GM23338 (cell line): ENCODE measurements around the gene CD59. TPM values are rescaled to one million over a fixed set of nuclear protein-coding genes. Genes with fewer than 3 reads are reported as not detected.
A peak's percentile ranks its signal among the peaks of the same experiment; 100 is the strongest.

Experiments
- ATAC-seq: fragments of 200-7000 bp; cut with Tn5 transposase; 3 replicates; pipeline ENCODE4 v1.9.1; 2020
- DNase-seq: peaks from one replicate; pipeline ENCODE4 v3.0.0-alpha.2; 2015; ENCODE audit warnings: low spot score
- H2AFZ ChIP-seq: fragments of 200-600 bp; sonication (generic); 2 replicates; pipeline ENCODE4 v1.8.0; 2016; ENCODE audit warnings: antibody characterized with exemption, mild to moderate bottlenecking, moderate library complexity
- H3F3A ChIP-seq: fragments of 200-600 bp; sonication (generic); replicated peaks from 2 replicates; pipeline ENCODE4 v1.8.0; 2017; ENCODE audit warnings: antibody characterized with exemption, mixed run types, low read depth
- H3K27ac ChIP-seq: fragments of 200-600 bp; sonication (generic); 2 replicates; pipeline ENCODE4 v1.6.1; 2016; ENCODE audit warnings: low read depth
- H3K27me3 ChIP-seq: fragments of 200-600 bp; sonication (generic); 2 replicates; pipeline ENCODE4 v1.8.0; 2016; ENCODE audit warnings: mild to moderate bottlenecking, mixed run types, moderate library complexity; ENCODE audit not compliant: insufficient read depth
- H3K36me3 ChIP-seq: fragments of 200-600 bp; sonication (generic); 2 replicates; pipeline ENCODE4 v1.8.0; 2016; ENCODE audit warnings: mild to moderate bottlenecking; ENCODE audit not compliant: insufficient read depth
- H3K4me1 ChIP-seq: fragments of 200-600 bp; sonication (generic); 2 replicates; pipeline ENCODE4 v1.8.0; 2016; ENCODE audit warnings: mild to moderate bottlenecking, moderate library complexity; ENCODE audit not compliant: insufficient read depth
- H3K4me2 ChIP-seq: fragments of 200-600 bp; sonication (generic); 2 replicates; pipeline ENCODE4 v1.7.1; 2017; ENCODE audit warnings: mixed run types
- H3K4me3 ChIP-seq: fragments of 200-600 bp; sonication (generic); 2 replicates; pipeline ENCODE4 v1.6.1; 2016; ENCODE audit warnings: mixed run types
- H3K79me2 ChIP-seq: fragments of 200-600 bp; sonication (generic); replicated peaks from 2 replicates; pipeline ENCODE4 v1.8.0; 2017; ENCODE audit warnings: mild to moderate bottlenecking; ENCODE audit not compliant: insufficient read depth
- H3K9me2 ChIP-seq: fragments of 200-600 bp; sonication (generic); 2 replicates; pipeline ENCODE4 v1.8.0; 2017; ENCODE audit not compliant: insufficient read depth
- H4K20me1 ChIP-seq: fragments of 200-600 bp; sonication (generic); replicated peaks from 2 replicates; pipeline ENCODE4 v1.8.0; 2017; ENCODE audit warnings: mild to moderate bottlenecking; ENCODE audit not compliant: insufficient read depth
- H3K27ac Mint-ChIP-seq: 2 replicates; pipeline ENCODE4 v1.8.0; 2020; ENCODE audit warnings: inconsistent platforms, mild to moderate bottlenecking, moderate library complexity, mixed read lengths
- H3K27me3 Mint-ChIP-seq: 3 replicates; pipeline ENCODE4 v1.8.0; 2022; ENCODE audit warnings: low read depth, mild to moderate bottlenecking, moderate library complexity, mixed read lengths, inconsistent platforms; ENCODE audit not compliant: insufficient read depth, poor library complexity
- H3K36me3 Mint-ChIP-seq: 3 replicates; pipeline ENCODE4 v1.8.0; 2021; ENCODE audit warnings: low read depth, mild to moderate bottlenecking, inconsistent platforms, moderate library complexity, mixed read lengths
- H3K4me1 Mint-ChIP-seq: 3 replicates; pipeline ENCODE4 v1.8.0; 2020; ENCODE audit warnings: mild to moderate bottlenecking, inconsistent platforms, mixed read lengths
- H3K4me3 Mint-ChIP-seq: 3 replicates; pipeline ENCODE4 v1.8.0; 2021; ENCODE audit warnings: moderate library complexity, mild to moderate bottlenecking, inconsistent platforms, mixed read lengths
- H3K9me3 Mint-ChIP-seq: 3 replicates; pipeline ENCODE4 v1.8.0; 2020; ENCODE audit warnings: moderate library complexity, mild to moderate bottlenecking, inconsistent platforms, mixed read lengths
- CREB1 ChIP-seq: fragments of 250-450 bp; sonication (Bioruptor Pico); IDR thresholded peaks from 2 replicates; pipeline ENCODE4 v1.5.0; 2020; ENCODE audit warnings: low read depth, mild to moderate bottlenecking, moderate library complexity
- EZH2 ChIP-seq: fragments of 200-600 bp; sonication (generic); IDR thresholded peaks from one replicate; pipeline ENCODE4 v1.8.0; 2017; ENCODE audit warnings: antibody characterized with exemption, mild to moderate bottlenecking, low read depth; ENCODE audit not compliant: unreplicated experiment
- EZH2phosphoT487 ChIP-seq: fragments of 200-600 bp; sonication (generic); IDR thresholded peaks from one replicate; pipeline ENCODE4 v1.8.1; 2018; ENCODE audit warnings: antibody characterized with exemption; ENCODE audit not compliant: unreplicated experiment
- JUNB ChIP-seq: IDR thresholded peaks from one replicate; pipeline ENCODE4 v1.6.1; 2016; ENCODE audit warnings: antibody characterized with exemption; ENCODE audit not compliant: unreplicated experiment
- NANOG ChIP-seq: IDR thresholded peaks from 2 replicates; pipeline ENCODE4 v1.6.1; 2016; ENCODE audit warnings: antibody characterized with exemption, borderline replicate concordance
- POLR2AphosphoS5 ChIP-seq: IDR thresholded peaks from 2 replicates; pipeline ENCODE4 v1.6.1; 2016; ENCODE audit warnings: antibody characterized with exemption, low read depth
- STAT1 ChIP-seq: IDR thresholded peaks from one replicate; pipeline ENCODE4 v1.6.1; 2016; ENCODE audit warnings: antibody characterized with exemption; ENCODE audit not compliant: unreplicated experiment
- ZNF114 ChIP-seq: fragments of 250-450 bp; sonication (Bioruptor Pico); IDR thresholded peaks from 2 replicates; pipeline ENCODE4 v1.5.0; 2020; ENCODE audit warnings: mild to moderate bottlenecking, moderate library complexity
- ZNF331 ChIP-seq: fragments of 250-450 bp; sonication (Bioruptor Pico); IDR thresholded peaks from 2 replicates; pipeline ENCODE4 v1.5.0; 2020; ENCODE audit warnings: low read depth, mild to moderate bottlenecking, moderate library complexity
- polyA plus RNA-seq: library from polyadenylated mRNA; unstranded; fragments of >200 nt; fragmentation: Nextera tagmentation; extraction: Ambion mirVana; gene quantifications from 2 replicates; pipeline ENCODE4 v1.2.1, GENCODE V29; 2016
- total RNA-seq: library from RNA; depleted of rRNA; stranded (reverse); fragments of >200 nt; shearing (Covaris generic); gene quantifications from 2 replicates; pipeline ENCODE4 v1.2.3, GENCODE V29; 2014
- TF ChIP-seq, protein P1 (sequence below): IDR thresholded peaks from one replicate; pipeline ENCODE4 v1.6.1; 2018; ENCODE audit warnings: antibody characterized with exemption; ENCODE audit not compliant: unreplicated experiment
- TF ChIP-seq, protein P2 (sequence below), 2 experiments: fragments of 200-600 bp in 1 of 2; sonication (generic) in 1 of 2; conservative IDR thresholded peaks; 2 replicates each; pipeline versions ENCODE4 v1.5.1 to v1.6.1; 2016 to 2017; ENCODE audit warnings: antibody characterized with exemption in 2 of 2, low read depth in 2 of 2, mild to moderate bottlenecking in 2 of 2, moderate library complexity in 1 of 2
- TF ChIP-seq, protein P3 (sequence below): fragments of 250-450 bp; sonication (Bioruptor Pico); IDR thresholded peaks from 2 replicates; pipeline ENCODE4 v1.5.0; 2020; ENCODE audit warnings: mild to moderate bottlenecking, moderate library complexity
- TF ChIP-seq, protein P4 (sequence below): IDR thresholded peaks from 2 replicates; pipeline ENCODE4 v1.6.1; 2016; ENCODE audit warnings: antibody characterized with exemption

Gene CD59
- total and polyA plus RNA-seq, 2 experiments from 2014 or later: 41.5 to 86.6 TPM

DNA sequence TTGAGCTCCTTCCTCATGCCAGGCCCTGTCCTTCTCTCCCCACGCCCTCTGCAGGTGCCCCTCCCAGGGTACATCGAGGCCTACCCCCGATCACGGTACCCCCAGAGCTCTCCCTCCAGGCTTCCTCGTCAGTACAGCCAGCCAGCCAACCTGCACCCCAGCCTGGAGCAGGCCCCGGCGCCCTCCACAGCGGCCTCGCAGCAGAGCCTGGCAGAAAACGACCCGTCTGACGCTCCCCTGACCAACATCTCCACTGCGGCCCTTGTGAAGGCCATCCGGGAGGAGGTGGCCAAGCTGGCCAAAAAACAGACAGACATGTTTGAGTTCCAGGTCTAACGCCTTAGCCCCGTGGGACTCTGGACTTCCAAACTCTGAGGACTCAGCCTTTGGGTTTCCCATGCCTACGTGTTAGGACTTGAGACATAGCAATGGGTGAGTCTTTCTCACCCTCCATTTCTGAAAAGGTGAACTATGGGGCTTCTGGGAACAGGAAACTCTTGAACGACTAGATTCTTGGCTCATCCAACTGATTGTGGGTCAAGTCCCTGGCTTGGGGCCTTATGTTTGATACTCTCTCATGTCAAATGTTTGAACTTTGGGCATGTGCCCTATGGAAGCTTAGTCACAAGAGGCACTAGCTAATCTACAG is 68.3 kb downstream of the CD59 start:
- Histone ChIP-seq H3F3A (peaks cover 3% of the 10 kb centered on the region; the same call in 1 of the 2 replicates), H3K27ac (peak overlapping the region; percentile 53), H2AFZ (peak overlapping the region; percentile 63; the same call in 1 of the 2 replicates), H3K36me3 (0 out of 2 replicates have a peak, but pooled peaks cover 3% of the 10 kb centered on the region), H3K9me2 (peaks cover 33% of the 10 kb centered on the region), H3K27me3 (no peaks in the 10 kb centered on the region), H3K4me2 (peak overlapping the region; percentile 21), H3K4me1 (peaks cover 23% of the 10 kb centered on the region), H3K79me2 (no peaks in the 10 kb centered on the region), H4K20me1 (no peaks in the 10 kb centered on the region), H3K4me3 (no peak overlapping the region)
- Mint-ChIP-seq H3K4me1 (peaks cover 34% of the 10 kb centered on the region), H3K36me3 (peaks cover 21% of the 10 kb centered on the region), H3K27ac (peak overlapping the region; percentile 6), H3K27me3 (peaks cover 4% of the 10 kb centered on the region), H3K4me3 (no peak overlapping the region), H3K9me3 (peaks cover 13% of the 10 kb centered on the region)
- no peak for DNase-seq
- no peak for TF ChIP-seq POLR2AphosphoS5
- TF ChIP-seq CREB1 (CRISPR knock-in tag): no peak
- TF ChIP-seq JUNB: no peak
- TF ChIP-seq, protein P1, sequence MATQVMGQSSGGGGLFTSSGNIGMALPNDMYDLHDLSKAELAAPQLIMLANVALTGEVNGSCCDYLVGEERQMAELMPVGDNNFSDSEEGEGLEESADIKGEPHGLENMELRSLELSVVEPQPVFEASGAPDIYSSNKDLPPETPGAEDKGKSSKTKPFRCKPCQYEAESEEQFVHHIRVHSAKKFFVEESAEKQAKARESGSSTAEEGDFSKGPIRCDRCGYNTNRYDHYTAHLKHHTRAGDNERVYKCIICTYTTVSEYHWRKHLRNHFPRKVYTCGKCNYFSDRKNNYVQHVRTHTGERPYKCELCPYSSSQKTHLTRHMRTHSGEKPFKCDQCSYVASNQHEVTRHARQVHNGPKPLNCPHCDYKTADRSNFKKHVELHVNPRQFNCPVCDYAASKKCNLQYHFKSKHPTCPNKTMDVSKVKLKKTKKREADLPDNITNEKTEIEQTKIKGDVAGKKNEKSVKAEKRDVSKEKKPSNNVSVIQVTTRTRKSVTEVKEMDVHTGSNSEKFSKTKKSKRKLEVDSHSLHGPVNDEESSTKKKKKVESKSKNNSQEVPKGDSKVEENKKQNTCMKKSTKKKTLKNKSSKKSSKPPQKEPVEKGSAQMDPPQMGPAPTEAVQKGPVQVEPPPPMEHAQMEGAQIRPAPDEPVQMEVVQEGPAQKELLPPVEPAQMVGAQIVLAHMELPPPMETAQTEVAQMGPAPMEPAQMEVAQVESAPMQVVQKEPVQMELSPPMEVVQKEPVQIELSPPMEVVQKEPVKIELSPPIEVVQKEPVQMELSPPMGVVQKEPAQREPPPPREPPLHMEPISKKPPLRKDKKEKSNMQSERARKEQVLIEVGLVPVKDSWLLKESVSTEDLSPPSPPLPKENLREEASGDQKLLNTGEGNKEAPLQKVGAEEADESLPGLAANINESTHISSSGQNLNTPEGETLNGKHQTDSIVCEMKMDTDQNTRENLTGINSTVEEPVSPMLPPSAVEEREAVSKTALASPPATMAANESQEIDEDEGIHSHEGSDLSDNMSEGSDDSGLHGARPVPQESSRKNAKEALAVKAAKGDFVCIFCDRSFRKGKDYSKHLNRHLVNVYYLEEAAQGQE: no peak
- TF ChIP-seq, protein P2, sequence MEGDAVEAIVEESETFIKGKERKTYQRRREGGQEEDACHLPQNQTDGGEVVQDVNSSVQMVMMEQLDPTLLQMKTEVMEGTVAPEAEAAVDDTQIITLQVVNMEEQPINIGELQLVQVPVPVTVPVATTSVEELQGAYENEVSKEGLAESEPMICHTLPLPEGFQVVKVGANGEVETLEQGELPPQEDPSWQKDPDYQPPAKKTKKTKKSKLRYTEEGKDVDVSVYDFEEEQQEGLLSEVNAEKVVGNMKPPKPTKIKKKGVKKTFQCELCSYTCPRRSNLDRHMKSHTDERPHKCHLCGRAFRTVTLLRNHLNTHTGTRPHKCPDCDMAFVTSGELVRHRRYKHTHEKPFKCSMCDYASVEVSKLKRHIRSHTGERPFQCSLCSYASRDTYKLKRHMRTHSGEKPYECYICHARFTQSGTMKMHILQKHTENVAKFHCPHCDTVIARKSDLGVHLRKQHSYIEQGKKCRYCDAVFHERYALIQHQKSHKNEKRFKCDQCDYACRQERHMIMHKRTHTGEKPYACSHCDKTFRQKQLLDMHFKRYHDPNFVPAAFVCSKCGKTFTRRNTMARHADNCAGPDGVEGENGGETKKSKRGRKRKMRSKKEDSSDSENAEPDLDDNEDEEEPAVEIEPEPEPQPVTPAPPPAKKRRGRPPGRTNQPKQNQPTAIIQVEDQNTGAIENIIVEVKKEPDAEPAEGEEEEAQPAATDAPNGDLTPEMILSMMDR (conservative IDR thresholded peaks at IDR 0.05; ENCODE audit: low read depth in 2 of 2): no peak
- no peak for TF ChIP-seq ZNF331
- no peak for TF ChIP-seq STAT1
- TF ChIP-seq, protein P3, sequence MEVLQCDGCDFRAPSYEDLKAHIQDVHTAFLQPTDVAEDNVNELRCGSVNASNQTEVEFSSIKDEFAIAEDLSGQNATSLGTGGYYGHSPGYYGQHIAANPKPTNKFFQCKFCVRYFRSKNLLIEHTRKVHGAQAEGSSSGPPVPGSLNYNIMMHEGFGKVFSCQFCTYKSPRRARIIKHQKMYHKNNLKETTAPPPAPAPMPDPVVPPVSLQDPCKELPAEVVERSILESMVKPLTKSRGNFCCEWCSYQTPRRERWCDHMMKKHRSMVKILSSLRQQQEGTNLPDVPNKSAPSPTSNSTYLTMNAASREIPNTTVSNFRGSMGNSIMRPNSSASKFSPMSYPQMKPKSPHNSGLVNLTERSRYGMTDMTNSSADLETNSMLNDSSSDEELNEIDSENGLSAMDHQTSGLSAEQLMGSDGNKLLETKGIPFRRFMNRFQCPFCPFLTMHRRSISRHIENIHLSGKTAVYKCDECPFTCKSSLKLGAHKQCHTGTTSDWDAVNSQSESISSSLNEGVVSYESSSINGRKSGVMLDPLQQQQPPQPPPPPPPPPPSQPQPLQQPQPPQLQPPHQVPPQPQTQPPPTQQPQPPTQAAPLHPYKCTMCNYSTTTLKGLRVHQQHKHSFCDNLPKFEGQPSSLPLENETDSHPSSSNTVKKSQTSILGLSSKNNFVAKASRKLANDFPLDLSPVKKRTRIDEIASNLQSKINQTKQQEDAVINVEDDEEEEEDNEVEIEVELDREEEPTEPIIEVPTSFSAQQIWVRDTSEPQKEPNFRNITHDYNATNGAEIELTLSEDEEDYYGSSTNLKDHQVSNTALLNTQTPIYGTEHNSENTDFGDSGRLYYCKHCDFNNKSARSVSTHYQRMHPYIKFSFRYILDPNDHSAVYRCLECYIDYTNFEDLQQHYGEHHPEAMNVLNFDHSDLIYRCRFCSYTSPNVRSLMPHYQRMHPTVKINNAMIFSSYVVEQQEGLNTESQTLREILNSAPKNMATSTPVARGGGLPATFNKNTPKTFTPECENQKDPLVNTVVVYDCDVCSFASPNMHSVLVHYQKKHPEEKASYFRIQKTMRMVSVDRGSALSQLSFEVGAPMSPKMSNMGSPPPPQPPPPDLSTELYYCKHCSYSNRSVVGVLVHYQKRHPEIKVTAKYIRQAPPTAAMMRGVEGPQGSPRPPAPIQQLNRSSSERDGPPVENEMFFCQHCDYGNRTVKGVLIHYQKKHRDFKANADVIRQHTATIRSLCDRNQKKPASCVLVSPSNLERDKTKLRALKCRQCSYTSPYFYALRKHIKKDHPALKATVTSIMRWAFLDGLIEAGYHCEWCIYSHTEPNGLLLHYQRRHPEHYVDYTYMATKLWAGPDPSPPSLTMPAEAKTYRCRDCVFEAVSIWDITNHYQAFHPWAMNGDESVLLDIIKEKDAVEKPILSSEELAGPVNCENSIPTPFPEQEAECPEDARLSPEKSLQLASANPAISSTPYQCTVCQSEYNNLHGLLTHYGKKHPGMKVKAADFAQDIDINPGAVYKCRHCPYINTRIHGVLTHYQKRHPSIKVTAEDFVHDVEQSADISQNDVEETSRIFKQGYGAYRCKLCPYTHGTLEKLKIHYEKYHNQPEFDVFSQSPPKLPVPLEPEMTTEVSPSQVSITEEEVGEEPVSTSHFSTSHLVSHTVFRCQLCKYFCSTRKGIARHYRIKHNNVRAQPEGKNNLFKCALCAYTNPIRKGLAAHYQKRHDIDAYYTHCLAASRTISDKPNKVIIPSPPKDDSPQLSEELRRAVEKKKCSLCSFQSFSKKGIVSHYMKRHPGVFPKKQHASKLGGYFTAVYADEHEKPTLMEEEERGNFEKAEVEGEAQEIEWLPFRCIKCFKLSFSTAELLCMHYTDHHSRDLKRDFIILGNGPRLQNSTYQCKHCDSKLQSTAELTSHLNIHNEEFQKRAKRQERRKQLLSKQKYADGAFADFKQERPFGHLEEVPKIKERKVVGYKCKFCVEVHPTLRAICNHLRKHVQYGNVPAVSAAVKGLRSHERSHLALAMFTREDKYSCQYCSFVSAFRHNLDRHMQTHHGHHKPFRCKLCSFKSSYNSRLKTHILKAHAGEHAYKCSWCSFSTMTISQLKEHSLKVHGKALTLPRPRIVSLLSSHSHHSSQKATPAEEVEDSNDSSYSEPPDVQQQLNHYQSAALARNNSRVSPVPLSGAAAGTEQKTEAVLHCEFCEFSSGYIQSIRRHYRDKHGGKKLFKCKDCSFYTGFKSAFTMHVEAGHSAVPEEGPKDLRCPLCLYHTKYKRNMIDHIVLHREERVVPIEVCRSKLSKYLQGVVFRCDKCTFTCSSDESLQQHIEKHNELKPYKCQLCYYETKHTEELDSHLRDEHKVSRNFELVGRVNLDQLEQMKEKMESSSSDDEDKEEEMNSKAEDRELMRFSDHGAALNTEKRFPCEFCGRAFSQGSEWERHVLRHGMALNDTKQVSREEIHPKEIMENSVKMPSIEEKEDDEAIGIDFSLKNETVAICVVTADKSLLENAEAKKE (CRISPR knock-in tag): no peak
- TF ChIP-seq EZH2: no peak
- TF ChIP-seq EZH2phosphoT487: no peak
- no peak for TF ChIP-seq ZNF114 (CRISPR knock-in tag)
- TF ChIP-seq, protein P4, sequence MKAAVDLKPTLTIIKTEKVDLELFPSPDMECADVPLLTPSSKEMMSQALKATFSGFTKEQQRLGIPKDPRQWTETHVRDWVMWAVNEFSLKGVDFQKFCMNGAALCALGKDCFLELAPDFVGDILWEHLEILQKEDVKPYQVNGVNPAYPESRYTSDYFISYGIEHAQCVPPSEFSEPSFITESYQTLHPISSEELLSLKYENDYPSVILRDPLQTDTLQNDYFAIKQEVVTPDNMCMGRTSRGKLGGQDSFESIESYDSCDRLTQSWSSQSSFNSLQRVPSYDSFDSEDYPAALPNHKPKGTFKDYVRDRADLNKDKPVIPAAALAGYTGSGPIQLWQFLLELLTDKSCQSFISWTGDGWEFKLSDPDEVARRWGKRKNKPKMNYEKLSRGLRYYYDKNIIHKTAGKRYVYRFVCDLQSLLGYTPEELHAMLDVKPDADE: no peak
- no peak for TF ChIP-seq NANOG
- no peak for ATAC-seq
